ENCODE results near the gene KCTD15.

DNA sequence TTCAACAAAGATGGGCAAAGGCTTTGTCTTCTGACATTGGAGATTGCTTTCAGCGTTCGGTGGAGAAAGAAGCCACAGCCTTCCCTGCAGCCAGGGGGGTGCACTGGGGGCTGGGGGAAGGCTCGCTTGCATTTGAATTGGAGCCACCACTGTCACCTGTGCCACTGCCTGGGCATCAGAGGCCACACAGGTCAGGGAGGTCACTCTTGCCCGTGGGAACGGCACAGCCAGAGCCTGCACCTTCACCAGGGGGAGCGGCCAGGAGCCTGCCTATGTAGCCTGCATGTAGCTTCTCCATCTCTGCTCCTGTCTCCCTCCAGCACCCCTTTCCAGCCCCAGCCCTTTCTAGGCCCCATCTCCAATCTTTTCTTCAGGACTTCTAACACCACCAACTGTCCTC lies 43.7 kb upstream of the KCTD15 start:
- TF ChIP-seq POLR2AphosphoS5 (IDR thresholded peaks at IDR 0.05; ENCODE audit: low read length) (no peak), RFX5 (IDR thresholded peaks at IDR 0.05; ENCODE audit: low read depth, low read length) (no peak), FOS (IDR thresholded peaks at IDR 0.05; ENCODE audit: borderline replicate concordance, extremely low read depth, insufficient read length) (no peak)

Data from GM12878 (cell line).